Activated effector memory CD4-positive, alpha-beta T cell treated with anti-CD3 and anti-CD28 coated beads, Interleukin-2, amount 50 U/mL, for 16 hours (primary cell): Measurements from ENCODE around the gene BRAT1.

Experiments used
- DNase-seq: peaks from one replicate; pipeline ENCODE4 v3.0.0-alpha.2; 2020

Gene BRAT1

GRCh38 chr7:2509298-2509906 is 45.9 kb downstream of the BRAT1 start:
- DNase-seq = no peak

GRCh38 chr7:2508327-2509215 is 46.8 kb downstream of the BRAT1 start:
- DNase-seq = peak; percentile 89

DNA sequence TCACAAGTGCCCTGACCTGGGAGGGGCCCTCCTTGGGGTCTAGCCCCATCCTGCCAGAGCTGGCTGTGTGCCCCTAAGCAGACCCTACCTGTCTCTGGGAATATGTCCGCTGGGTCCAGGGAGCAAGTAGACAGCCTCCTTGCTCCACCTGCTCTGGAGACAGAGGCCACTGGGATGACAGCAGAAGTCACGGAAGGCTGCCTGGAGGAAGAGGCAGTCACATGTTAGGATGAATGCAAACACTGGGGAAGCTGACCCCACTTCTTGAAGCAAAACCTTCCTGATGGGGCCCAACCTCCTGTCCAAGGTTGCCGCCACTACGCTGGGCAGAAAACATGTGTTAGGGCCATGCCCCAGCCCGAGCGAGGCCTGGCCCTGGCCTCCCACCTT is 47.4 kb downstream of the BRAT1 start:
- no peak for DNase-seq

DNA sequence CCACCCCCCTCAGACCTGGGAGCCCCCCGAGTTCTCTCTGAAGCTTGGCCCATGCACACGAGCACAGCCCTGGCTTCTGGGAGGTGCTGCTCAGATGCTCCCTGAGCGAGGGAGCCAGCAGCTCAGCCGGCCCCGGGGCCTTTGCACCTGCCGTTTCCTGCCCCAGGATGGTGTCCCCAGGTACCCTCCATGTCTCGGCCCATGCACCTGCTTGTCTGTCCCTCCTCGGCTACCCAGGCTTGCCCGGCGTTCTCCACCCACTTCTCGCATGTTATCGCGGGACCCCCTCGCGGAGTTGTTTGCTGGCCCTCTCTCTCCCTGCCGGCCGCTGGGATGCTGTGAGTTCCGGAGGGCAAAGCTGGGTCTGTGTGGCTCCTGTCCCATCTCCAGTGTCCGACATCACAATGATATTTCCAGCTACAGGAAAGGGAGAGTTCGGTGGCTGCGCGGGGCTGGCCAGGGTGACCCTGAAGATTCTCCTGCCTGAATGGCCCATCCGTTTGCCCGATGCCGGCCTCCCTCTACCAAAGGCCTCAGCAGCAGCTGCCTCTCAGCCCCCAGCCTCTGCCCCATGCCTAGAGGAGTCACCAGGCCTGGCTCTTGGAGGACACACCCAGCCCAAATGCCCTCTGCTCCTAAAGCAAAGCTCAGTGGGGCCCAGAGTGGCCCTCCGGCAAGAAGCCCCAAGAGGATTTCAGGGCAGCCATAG is 48.0 kb downstream of the BRAT1 start:
- DNase-seq = no peak

DNA sequence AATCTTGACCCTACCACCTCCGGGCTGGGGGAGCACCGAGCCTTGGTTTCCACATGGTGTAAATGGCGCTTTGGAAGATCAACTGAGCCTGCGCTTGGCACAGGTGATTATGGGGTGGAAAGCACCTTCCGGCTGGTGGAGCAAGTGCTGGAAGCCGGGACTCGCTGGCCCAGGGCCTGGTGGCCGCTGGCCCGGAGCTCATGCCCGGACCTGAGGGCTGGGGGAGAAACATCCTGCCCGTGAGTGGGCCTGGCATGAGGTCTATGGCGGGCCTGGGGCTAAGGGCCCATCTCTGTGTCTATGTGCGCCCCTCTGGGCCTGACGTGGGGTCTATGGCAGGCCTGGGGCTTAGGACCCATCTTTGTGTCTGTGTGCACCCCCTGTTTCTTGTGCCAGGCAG is 49.9 kb downstream of the BRAT1 start:
- DNase-seq = no peak

DNA sequence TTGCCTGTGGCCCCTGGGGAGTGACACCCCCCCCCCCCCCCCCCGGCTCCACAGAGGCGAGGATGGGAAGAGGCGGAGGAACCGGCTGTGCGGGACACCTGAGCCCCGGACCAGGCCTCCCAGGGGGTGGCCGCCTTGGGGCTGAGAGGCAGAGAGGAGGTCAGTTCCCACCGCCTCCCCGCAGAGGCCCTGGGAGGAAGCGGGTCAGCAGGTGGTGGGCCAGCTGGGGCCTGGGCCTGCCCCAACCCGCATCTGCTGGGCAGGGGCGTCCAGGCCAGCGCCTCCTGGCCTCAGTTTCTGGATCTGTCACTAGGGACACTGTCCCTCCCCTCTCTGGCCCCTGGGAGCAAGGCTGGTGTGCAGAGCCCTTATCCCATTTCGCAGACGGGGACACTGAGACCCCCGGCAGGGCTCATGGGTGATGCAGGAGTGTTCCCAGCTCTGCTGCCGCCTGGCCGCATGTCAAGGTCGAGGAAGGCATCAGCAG is 50.4 kb downstream of the BRAT1 start:
- no peak for DNase-seq

DNA sequence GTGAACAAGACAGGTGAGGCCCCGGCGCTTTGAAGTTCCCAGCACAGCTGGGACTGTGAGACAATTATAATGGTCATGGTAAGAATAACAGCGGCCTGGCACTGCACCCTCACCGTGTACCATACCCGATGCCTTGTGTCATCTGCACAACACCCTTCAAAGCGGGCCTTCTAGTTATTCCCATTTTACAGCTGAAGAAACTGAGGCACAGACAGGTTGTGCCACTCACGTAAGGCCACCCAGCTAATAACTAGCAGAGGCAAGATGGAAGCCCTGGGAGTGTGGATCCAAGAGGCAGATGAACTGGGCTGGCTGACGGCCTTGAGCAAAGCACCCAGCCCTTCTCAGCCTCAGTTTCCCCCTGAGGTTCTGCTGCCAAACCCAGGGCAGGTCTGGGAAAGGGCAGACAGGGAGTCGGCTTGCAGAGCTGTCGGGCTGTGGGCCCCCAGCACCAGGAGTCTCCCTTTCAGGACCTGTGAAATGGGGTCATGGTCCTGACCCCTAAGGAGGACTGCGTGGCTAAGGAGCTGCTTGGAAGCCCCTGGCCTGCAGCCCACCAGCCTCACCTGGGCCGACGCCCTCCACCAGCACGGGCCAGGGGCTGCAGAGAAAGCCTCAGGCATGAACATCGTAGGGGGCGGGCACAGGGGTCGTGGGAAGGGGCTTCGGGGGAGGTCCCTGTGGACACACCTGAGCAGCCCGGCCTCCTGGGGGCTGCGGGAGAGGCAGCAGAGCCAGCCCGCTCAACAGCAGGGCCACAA is 51.0 kb downstream of the BRAT1 start:
- DNase-seq = no peak

DNA sequence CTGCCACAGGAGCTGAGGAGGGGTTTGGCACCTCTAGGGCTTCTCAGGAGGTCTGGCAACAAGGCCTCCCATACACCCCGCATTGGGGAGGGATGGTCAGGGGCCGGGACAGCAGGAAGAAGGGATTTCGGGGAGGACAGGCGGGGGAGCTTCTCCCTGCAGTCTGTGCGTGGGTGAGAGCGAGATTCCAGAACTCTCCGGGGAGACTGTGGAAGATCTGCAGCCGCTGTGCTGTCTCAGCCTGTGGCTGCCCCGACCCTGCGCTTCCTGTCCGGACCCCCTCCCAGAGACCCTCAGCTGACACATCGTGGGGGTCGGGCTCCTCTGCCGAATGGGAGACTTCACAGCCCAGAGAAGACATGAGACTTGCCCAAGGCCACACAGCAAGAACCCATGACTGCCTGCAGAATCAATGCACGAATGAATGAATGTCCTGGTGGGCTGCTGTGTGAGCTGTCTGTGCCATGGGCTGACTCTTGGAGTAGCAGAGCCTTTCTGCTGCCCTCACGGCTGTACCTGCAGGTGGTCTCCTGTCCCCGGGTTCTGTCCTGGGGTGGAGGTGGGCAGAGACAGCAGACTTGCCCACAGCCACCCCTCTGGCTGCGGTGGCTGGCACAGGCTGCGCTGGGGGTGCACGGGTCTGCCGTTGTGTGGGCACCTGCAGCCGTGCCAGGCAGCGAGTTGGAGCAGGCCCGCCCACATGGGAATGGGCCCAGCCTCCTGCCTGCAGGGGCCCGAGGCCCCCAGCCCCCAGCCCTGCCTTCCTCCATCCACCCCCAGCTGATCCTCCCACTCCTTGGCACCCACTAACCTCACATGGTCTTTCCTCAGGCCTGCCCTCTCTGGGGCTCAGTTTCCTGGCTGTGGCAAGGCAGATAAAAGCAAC is 52.0 kb downstream of the BRAT1 start:
- no peak for DNase-seq

- no peak for DNase-seq
These were observed 52.7 kb downstream of the BRAT1 start for GRCh38 chr7:2502647-2502966.

DNA sequence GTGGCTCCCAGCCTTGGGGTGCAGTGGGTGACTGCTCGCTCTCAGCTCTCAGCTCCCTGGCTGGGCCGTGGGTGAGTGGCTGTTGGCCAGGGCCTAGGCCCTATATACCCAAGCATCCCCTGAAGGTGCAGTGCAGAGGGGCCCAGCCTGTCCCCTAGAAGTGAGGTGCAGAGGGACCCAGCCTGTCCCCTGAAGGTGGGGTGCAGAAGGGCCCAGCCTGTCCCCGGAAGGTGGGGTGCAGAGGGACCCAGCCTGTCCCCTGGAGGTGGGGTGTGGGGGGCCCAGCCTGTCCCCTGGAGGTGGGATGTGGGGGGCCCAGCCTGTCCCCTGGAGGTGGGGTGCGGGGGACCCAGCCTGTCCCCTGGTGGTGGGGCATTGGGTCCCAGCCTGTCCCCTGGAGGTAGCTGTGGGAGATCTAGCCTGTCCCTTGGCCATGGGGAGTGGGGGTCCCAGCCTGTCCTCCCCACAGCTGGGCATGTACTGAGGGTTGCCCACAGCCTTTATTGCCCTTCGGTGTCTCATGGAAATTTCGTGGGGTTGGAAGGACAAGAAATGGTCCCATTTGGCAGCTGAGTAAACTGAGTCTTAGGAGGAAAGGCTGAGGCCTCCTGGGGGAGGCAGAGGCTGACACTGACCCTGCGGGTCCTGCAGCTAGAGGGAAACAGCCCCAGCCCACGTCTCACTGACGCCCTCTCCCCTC is 53.2 kb downstream of the BRAT1 start:
- DNase-seq = no peak

GRCh38 chr7:2500701-2501100 is 54.6 kb downstream of the BRAT1 start:
- no peak for DNase-seq

DNA sequence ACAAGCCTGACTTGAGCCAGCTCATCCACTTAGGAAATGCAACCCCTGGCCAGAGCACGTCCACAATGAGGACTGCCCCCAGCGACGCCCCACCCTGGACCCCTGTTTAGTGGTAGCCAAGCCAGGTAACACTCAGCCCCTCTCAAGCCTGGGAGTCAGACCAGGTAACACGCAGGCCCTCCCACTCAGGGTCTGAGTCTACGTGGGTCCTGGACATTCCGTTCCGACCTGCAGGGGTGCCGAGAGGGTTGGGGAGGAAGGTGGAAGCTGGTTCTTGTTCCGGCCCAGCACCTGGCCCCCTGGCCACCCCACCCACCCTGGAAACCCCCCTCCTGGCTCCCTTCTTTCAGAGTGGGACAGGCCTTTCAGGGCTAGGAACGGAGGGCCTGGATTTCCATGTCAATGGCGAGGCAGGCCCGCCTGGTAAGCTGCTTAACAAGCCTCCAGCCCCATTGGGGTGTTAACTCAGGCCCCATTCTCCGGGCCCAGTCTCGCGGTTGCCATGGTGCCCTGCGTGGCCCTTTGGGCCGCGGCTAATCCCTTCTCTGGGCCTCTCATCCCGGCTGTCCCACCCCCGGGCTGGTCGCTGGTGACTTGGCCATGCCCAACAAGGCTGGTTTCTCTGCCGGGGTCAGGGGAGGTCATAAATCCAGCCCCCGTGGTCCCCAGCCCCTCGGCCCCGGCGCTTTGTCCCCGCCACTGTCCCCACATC is 55.4 kb downstream of the BRAT1 start:
- no peak for DNase-seq

DNA sequence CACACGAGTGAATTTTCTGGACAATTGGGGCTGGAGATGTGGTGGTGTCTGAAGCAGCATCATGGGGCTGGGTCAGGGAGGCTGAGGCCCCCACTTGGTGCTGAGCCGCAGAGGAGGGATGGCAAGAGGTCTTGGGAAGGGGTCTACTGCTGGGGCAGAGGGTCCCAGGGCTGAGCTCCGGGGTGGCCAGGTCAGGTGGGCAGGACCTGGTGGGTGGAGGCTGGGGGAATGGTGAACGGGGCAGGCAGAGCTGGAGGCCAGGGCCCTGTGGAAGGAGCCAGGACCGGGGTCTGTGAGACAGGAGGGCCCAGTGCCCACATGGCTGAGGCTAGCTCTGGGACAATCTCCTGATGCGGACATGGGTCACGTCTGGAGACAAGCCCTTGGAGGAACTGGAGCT is 56.1 kb downstream of the BRAT1 start:
- DNase-seq = no peak

GRCh38 chr7:2498708-2499107 is 56.6 kb downstream of the BRAT1 start:
- DNase-seq = no peak

DNA sequence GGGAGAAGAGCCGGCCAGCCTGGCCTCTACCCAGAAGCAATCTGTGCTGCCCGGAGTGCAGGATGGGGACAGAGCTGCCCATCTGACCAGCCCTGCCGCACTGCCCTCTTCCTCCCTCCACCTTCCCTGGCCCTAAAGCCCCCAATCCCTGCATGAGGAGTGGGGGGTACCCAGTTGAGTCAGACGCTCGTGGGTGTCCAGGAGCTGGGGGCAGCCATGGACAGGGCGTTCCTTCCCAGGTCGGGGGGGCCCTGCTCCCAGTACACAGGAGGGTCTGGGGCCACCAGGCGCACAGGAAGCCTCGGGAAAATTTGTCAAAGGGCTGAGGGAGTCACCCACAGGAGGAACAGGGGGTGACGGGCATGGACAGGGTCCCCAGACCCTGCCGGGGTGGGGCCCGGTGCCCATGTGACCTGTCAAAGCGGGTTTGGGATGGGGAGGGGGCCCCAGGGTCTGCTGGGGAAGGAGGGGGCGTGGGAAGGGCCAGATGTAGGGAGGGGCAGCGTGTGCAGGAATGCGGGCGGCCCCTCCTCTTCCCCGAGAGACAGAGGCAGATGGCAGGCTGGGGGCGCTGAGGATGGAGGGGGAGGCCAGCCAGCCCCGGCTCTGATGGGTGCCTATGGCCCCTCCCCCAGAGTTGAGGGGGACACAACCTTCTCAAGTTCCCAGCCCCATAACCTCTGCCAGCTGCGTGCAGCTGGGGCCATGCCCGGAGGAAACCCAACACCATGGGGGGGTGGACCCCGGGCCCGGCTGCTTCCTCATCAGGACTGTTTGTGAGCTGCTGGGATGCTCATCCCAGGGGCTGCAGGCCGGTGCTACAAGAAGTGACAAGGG is 57.6 kb downstream of the BRAT1 start:
- no peak for DNase-seq

DNA sequence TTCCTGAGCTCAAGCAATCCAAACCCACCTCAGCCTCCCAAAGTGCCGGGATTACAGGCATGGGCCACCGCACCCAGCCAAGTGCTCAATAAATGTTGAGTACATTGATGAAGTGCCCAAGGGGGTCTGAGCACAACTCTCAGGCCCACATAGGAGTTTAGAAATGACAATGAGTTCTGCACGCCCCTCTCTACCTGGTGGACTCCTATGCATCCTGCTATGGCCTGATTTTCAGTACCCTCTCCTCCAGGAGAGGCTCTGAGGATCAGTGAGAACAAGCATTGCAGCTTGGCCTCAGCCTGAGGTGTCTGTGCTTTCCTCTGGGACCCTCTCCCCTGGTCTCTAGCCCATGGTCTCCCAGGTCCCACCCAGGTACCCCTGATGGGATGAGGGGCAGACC is 58.3 kb downstream of the BRAT1 start:
- DNase-seq = no peak

- DNase-seq = no peak
These were observed 58.9 kb downstream of the BRAT1 start for GRCh38 chr7:2496375-2496774.

DNA sequence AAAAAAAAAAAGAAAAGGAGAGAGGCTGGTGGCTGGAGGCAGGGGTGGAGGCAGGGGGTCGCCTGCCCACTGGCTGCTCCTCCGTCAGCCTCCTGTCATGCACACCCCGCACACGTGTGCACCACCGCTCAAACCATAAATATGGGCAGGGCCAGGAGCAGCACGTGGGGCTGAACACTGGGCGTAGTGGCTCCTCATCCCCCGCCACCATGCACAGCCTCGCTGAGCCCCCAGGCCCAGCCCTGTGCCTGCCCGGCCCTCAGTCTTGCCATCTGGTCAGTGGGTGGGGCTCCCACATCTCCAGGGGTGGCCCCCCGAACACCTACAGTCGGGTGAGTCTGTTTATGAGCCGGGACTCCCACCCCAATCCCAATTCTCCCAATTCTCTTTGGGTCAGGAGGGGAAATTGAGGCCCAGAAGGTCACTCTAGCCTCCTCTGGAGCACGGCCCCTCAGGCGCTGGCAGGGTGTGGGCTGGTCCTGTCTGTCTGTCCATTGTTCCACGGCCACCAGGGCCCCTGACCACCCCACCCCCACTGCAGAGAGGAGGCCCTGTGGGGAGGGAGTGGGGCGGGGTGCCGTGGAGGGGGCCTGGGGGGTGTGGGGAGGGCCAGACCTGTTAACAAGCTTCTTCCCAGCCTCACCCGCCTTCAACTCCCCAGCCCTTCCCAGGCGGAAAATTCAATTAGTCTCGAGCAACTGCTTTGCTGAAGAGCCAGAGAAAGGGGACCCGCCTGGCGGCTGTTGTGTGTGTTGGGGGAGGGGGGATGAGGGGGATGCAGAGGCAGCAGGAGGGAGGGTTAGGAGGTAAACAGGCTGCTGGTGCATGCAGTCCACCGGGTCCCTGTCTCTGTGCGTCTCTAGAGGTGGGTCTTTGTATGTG is 59.7 kb downstream of the BRAT1 start:
- DNase-seq = no peak
